Peyer's patch (tissue), 4 donors: ENCODE results near the gene ARSA.

Source experiments
- CTCF ChIP-seq, 6 experiments: fragments of 450-650 bp in 4 of 6; fragments of 200-600 bp in 2 of 6; sonication (generic) in 1 of 6; IDR thresholded peaks; one replicate each; pipeline ENCODE4 v1.5.1; 2017 to 2019; ENCODE audit warnings: antibody characterized with exemption in 6 of 6, mild to moderate bottlenecking in 3 of 6, moderate library complexity in 1 of 6
- POLR2A ChIP-seq, 2 donors: fragments of 450-650 bp; IDR thresholded peaks; one replicate each; pipeline ENCODE4 v1.5.1; 2017; ENCODE audit warnings: antibody characterized with exemption in 2 of 2, mild to moderate bottlenecking in 2 of 2, moderate library complexity in 2 of 2

GRCh38 chr22:50640857-50641647, 13.1 kb upstream of the ARSA start:
- TF ChIP-seq CTCF (IDR thresholded peaks at IDR 0.05) (no peak), POLR2A (IDR thresholded peaks at IDR 0.05) (no peak)
